Inflammatory macrophage treated with lipopolysaccharide for 4 hours (primary cell): ENCODE data around the gene RAB3B.
"Not testable (repeated sequence)": the region's sequence is repeated elsewhere in the genome, so short reads cannot be mapped to it uniquely, and the experiment has no call there.

ENCODE experiments used
- DNase-seq: peaks from one replicate; pipeline ENCODE4 v3.0.0-alpha.2; 2020

Gene RAB3B, protein sequence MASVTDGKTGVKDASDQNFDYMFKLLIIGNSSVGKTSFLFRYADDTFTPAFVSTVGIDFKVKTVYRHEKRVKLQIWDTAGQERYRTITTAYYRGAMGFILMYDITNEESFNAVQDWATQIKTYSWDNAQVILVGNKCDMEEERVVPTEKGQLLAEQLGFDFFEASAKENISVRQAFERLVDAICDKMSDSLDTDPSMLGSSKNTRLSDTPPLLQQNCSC

GRCh38 chr1:51990478-51990965 lies at the start of gene RAB3B:
Gene RAB3B (minus strand): TSS chr1:51990700. CDS start chr1:51977117, 13,583 bp downstream.
- peak; percentile 27 for DNase-seq

GRCh38 chr1:52037909-52038308 lies 47.4 kb upstream of the RAB3B start:
- no peak for DNase-seq

DNA sequence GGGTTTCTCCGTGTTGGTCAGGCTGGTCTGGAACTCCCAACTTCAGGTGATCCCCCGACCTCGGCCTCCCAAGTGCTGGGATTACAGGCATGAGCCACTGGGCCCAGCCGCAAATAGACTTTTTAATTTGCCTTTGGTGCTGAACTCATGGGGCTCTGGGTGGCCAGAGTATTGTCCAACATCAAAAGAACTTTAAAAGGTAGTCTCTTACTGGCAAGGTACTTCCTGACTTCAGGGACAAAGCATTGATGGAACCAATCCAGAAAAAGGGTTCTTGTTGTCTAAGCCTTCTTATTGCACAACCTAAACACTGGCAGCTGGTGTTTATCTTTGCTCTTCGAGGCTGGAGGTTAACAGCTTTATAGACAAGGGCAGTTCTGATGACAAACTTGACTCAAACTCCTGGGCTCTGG lies 46.9 kb upstream of the RAB3B start:
- DNase-seq: no peak

GRCh38 chr1:52034050-52034384 lies 43.5 kb upstream of the RAB3B start:
- no peak for DNase-seq

- peak; percentile 90 for DNase-seq
Observed at GRCh38 chr1:52033190-52034049, 42.9 kb upstream of the RAB3B start, which contains the start of gene KTI12. Gene KTI12 (minus strand): TSS chr1:52033810. CDS start chr1:52033761, 49 bp downstream.

GRCh38 chr1:52032785-52033131 lies 42.3 kb upstream of the RAB3B start:
- DNase-seq: peak; percentile 32

- no peak for DNase-seq
Observed at GRCh38 chr1:52032124-52032784, 41.8 kb upstream of the RAB3B start.

DNA sequence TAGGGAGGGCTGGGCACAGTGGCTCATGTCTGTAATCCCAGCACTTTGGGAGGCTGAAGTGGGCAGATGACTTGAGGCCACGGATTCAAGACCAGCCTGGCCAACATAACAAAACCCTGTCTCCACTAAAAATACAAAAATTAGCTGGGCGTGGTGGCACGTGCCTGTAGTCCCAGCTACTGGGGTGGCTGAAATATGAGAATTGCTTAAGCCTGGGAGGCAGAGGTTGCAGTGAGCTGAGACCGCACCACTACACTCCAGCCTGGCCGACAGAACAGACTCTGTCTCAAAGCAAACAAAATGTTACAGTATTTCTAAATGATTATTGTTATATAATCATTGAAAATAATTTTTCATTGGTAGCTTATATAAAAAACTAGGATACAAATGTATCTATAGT lies 38.3 kb upstream of the RAB3B start:
- not testable (repeated sequence) for DNase-seq

- peak; percentile 2 for DNase-seq
Observed at GRCh38 chr1:52028328-52028727, 37.8 kb upstream of the RAB3B start.

DNA sequence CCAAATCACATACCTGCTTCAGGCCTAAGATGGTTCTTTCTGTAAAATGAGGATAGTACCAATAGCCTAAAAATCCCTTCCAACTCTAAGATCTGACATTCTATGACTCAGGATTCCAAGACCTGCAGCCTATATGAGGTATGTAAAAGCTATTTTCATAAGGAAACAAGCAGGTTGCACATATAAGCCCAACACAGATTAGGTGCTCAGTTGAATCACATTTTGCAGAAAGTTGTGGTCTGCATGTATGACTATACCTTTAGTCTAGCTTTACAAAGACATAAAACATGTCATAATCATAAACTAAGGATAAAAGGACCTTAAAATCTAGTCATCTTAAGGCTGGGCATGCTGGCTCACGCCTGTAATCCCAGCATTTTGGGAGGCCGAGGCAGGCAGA lies 35.8 kb upstream of the RAB3B start:
- DNase-seq: no peak

DNA sequence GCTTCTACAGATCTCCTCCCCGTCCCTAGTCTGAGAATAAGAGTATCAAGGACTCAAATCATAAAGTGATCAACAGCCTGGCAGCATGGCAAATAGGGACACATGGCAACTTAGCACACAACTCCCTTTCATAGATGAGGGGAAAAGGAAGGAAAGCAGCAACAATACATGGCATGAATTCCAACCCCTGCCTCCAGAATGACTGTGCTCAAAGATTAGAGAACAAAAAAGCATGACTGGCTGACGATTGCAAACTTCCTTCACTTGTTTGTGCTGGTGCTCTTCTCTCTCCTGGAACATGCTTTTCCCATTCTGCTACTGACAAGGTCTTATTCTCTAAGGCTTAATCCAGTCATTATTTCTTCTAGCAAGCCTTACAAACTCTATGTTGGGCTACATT lies 31.6 kb upstream of the RAB3B start:
- no peak for DNase-seq

GRCh38 chr1:52008071-52008809 lies 17.7 kb upstream of the RAB3B start:
- DNase-seq: no peak

DNA sequence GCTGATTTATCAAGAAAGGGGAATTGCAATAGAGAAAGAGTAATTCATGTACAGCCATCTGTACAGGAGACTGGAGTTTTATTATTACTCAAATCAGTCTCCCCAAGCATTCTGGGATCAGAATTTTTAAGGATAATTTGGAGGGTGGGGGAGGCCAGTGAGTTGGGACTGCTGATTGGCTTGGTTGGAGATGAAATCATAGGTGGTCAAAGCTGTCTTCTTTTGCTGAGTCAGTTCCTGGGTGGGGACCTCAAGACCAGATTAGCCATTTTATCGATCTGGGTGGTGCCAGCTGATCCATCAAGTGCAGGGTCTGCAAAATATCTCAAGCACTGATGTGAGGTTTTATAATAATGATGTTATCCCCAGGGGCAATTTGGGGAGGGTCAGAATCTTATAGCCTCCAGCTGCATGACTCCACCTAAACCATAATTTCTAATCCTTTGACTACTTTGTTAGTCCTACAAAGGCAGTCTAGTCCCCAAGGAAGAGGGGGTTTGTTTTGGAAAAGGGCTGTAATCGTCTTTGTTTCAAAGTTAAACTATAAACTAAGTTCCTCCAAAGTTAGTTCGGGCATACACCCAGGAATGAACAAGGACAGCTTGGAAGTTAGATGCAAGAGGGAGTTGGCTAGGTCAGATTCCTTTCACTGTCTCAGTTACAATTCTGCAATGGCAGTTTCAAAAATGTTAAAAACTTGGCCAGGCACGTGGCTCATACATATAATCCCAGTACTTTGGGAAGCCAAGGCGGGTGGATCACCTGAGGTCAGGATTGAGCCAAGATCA lies 16.9 kb upstream of the RAB3B start:
- no peak for DNase-seq

DNA sequence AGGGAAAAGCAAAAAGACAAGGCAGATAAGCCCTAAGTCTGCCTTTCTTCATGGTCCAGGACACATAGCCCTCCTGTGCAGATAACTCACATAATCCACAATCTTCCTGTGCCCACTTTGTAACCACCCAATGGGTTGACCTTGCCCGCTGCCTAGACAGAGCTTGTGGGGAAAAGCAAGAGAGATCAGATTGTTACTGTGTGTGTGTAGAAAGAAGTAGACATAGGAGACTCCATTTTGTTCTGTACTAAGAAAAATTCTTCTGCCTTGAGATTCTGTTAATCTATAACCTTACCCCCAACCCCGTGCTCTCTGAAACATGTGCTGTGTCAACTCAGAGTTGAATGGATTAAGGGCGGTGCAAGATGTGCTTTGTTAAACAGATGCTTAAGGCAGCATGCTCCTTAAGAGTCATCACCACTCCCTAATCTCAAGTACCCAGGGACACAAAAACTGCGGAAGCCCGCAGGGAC lies 15.6 kb upstream of the RAB3B start:
- not testable (repeated sequence) for DNase-seq

GRCh38 chr1:52005548-52005947 lies 15.0 kb upstream of the RAB3B start:
- DNase-seq: not testable (repeated sequence)

DNA sequence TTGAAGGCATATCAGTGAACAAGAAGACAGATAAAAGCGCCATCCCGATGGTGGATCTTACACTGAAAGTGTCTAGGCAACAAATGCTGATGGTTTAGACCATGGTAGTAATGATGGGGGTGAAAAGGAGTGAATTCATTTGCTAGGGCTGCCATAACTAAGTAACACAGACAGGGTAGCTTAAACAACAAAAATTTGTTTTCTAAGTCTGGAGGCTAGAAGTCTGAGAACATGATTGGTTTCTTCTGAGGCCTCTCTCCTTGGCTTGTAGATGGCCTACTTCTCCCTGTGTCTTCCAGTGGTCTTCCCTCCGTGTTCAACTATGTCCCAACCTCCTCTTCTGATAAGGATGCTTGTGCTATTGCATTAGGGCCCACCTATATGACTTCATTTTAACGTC lies 13.4 kb upstream of the RAB3B start:
- no peak for DNase-seq

GRCh38 chr1:52002038-52002917 lies 11.8 kb upstream of the RAB3B start:
- DNase-seq: peak; percentile 84

GRCh38 chr1:51998701-51999100 lies 8.2 kb upstream of the RAB3B start:
- DNase-seq: no peak

- DNase-seq: no peak
Observed at GRCh38 chr1:51997974-51998382, 7.5 kb upstream of the RAB3B start.

DNA sequence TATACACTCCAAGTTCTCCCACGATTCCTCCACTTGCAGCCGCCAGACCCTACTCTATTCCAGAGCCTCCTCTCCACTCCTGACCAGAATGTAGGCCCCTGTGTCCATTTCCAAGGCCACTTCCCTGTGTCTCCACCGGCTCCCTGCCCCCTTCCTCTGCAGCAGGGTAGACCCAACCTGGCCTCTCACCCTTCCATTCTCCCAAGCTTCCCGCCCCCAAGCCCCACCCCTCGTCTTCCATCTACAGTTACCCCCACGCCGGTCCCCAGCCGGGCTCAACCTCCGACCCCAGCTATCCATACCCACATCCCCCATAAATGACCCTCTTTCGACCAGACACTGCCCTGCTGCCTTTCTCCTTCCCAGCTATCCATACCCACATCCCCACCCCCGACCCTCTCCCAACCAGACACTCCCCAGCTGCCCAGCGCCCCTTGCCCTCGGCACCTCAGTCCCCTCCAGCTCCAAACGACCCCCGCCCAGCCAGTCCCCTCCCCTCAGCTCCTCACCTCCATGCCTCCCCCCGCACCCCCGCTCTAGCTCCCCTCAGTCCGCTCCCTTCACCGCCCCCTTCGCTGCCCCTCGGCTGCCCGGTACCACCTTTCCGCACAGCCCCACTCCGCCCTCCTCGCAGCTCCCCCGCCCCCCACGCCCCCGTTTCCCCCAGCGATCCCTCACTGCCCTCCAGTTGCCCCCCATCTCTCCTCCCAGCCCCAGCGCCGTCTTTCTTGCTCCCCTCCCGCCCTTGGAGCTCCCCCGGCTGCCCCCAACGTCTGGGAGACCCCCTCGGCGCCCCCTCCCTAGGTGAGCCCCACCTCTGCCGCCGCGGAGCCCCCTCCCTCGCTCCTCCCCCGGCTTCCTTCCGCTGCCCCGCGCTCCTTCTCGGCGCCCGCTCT lies 670 bp downstream of the RAB3B start:
- DNase-seq: no peak
